Measurements from ENCODE around the gene ATP2A2. TPM values are rescaled to one million over a fixed set of nuclear protein-coding genes. Genes with fewer than 3 reads are reported as not detected.
A peak's percentile ranks its signal among the peaks of the same experiment; 100 is the strongest.

The ATP2A2 gene
- total and polyA plus RNA-seq, 12 donors: 316 to 4,750 (median 1,535) TPM

GRCh38 chr12:110310763-110311162 lies 29.7 kb downstream of the ATP2A2 start:
- intact Hi-C loops (cut with DNase I): no loop called here
- Histone ChIP-seq H3K36me3 (peaks cover 0 to 83% (median 11%) of the 10 kb centered on the region in 9 donors), H3K27ac (peak overlapping the region in 3 of 10 donors; percentile 31 to 69 (median 34)), H3K27me3 (no peaks in the 10 kb centered on the region), H3K9me3 (no peaks in the 10 kb centered on the region), H3K4me1 (peaks cover 0 to 83% (median 55%) of the 10 kb centered on the region in 9 donors), H3K4me3 (no peak overlapping the region)
- TF ChIP-seq CTCF (IDR thresholded peaks at IDR 0.05): no peak
- ATAC-seq (no peak), DNase-seq (no peak)

GRCh38 chr12:110311903-110312302 lies 30.9 kb downstream of the ATP2A2 start:
- ATAC-seq (no peak), DNase-seq (no peak)
- Histone ChIP-seq H3K4me3 (no peak overlapping the region), H3K27ac (peak overlapping the region in 3 of 10 donors; percentile 45 to 69 (median 67)), H3K36me3 (peaks cover 0 to 83% (median 11%) of the 10 kb centered on the region in 9 donors), H3K9me3 (no peaks in the 10 kb centered on the region), H3K4me1 (peaks cover 0 to 92% (median 66%) of the 10 kb centered on the region in 9 donors), H3K27me3 (no peaks in the 10 kb centered on the region)
- WGBS, 2 donors: 75 to 86% methylated on average over 6 of the region's 6 CpGs
- no peak for TF ChIP-seq CTCF (IDR thresholded peaks at IDR 0.05)
- intact Hi-C loops (cut with DNase I): no loop called here

- intact Hi-C loops (cut with DNase I): no loop called here
- peaks cover 0 to 94% (median 69%) of the 10 kb centered on the region in 9 donors for H3K4me1 ChIP-seq
- WGBS, 2 donors: 56 to 71% methylated on average over 10 of the region's 10 CpGs
- H3K9me3 ChIP-seq: no peaks in the 10 kb centered on the region
- peak overlapping the region in 7 of 10 donors; percentile 2 to 69 (median 27) for H3K27ac ChIP-seq
- TF ChIP-seq CTCF (IDR thresholded peaks at IDR 0.05): no peak
- DNase-seq: no peak
- ATAC-seq: peak in 3 of 8 donors; percentile 17 to 51 (median 22)
- no peaks in the 10 kb centered on the region for H3K27me3 ChIP-seq
- no peak overlapping the region for H3K4me3 ChIP-seq
- H3K36me3 ChIP-seq: peaks cover 0 to 80% (median 11%) of the 10 kb centered on the region in 9 donors
Observed at GRCh38 chr12:110312581-110313360, 31.7 kb downstream of the ATP2A2 start.

- intact Hi-C loops (cut with DNase I): no loop called here
- peaks cover 0 to 79% (median 9%) of the 10 kb centered on the region in 9 donors for H3K36me3 ChIP-seq
- H3K4me3 ChIP-seq: no peak overlapping the region
- H3K27me3 ChIP-seq: no peaks in the 10 kb centered on the region
- DNase-seq (no peak), ATAC-seq (peak in 1 of 8 donors; percentile 8)
- no peaks in the 10 kb centered on the region for H3K9me3 ChIP-seq
- H3K4me1 ChIP-seq: peaks cover 0 to 94% (median 72%) of the 10 kb centered on the region in 9 donors
- TF ChIP-seq CTCF (IDR thresholded peaks at IDR 0.05): no peak
- peak overlapping the region in 4 of 10 donors; percentile 6 to 69 (median 56) for H3K27ac ChIP-seq
- WGBS, 2 donors: 56 to 64% methylated on average over 2 of the region's 2 CpGs
Observed at GRCh38 chr12:110314308-110314707, 33.3 kb downstream of the ATP2A2 start.

Data from heart right ventricle (tissue), 16 donors.